GM15510 (cell line): ENCODE measurements around the gene PPP4R3B.

Source experiments
- POLR2A ChIP-seq: IDR thresholded peaks from 3 replicates; pipeline ENCODE4 v1.6.1; 2011; ENCODE audit warnings: borderline replicate concordance; ENCODE audit not compliant: insufficient read length; ENCODE audit errors: extremely low read depth

PPP4R3B gene

DNA sequence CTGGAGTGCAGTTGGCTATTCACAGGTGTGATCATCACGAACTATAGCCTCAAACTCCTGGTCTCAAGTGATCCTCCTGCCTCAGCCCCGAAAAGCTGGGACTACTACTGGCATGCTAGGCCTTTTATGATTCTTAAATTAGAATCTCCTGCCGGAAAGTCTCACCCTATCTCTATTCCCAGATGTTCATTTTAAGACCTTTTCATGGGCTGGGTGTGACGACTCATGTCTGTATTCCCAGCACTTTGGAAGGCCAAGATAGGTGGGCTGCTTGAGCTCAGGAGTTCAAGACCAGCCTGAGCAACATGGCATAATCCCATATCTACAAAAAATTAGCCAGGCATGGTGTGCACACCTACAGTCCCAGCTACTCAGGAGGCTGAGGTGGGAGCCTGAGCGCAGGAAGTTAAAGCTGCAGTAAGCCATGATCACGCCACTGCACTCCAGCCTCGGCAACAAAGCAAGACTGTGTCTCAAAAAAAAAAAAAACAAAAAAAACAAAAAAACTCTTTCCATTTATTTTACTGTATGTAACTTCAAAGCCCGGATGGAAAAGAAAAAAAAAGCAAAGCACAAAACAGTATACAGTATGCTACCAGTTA is 8.1 kb downstream of the PPP4R3B start:
- no peak for TF ChIP-seq POLR2A

- TF ChIP-seq POLR2A = no peak
Observed at GRCh38 chr2:55607717-55608116, 9.7 kb downstream of the PPP4R3B start.

GRCh38 chr2:55604027-55604565 is 13.3 kb downstream of the PPP4R3B start:
- no peak for TF ChIP-seq POLR2A

DNA sequence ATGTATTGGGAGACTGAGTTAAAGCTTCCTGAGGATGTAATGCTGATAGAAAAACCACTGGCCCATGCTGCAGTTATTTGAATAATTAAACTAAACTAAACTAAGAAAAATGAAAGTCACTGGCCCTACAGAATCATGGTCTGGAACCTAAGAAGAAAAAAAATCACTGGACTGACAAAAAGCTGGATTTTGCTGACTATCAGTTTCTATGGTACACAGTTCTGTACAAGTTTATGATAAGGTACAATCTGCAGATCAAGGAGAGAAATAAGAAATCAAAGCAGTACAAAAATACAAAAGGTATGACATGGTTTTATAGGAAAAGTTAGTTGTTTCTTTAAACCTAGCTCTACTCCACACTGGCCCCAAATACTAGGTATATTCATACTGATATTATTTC is 15.6 kb downstream of the PPP4R3B start:
- no peak for TF ChIP-seq POLR2A

DNA sequence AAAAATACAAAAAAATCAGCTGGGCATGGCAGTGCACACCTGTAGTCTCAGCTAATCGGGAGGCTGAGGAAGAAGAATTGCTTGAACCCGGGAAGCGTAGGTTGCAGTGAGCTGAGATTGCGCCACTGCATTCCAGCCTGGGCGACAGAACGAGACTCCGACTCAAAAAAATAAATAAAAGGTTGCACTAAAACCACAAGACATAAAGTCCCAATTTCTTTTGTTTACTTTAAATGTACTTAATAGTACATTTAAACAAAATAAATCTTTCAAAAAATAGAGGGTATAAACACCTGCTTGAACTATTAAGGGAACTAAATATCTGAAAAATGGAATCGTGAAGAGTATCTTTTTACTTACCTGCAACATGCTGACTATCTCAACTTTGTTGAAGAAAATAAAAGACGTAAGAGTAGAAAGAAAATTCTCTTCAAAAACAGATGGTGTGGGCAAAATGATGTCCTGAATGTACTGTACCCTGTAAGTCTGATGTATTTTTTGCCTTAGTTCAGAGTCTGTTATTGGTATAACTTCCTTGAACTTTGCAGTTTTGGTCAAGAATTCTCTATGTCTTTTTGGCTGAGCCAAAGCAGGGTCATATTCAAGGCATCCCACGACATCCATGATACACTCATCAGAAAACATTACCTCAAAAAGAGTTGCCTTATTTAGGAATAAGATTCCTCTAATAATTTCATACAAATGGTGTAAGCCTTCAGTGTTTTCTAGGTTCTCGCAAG is 19.2 kb downstream of the PPP4R3B start:
- no peak for TF ChIP-seq POLR2A

GRCh38 chr2:55595536-55595935 is 21.9 kb downstream of the PPP4R3B start:
- TF ChIP-seq POLR2A = no peak

GRCh38 chr2:55592130-55592529 is 25.3 kb downstream of the PPP4R3B start:
- TF ChIP-seq POLR2A = no peak

DNA sequence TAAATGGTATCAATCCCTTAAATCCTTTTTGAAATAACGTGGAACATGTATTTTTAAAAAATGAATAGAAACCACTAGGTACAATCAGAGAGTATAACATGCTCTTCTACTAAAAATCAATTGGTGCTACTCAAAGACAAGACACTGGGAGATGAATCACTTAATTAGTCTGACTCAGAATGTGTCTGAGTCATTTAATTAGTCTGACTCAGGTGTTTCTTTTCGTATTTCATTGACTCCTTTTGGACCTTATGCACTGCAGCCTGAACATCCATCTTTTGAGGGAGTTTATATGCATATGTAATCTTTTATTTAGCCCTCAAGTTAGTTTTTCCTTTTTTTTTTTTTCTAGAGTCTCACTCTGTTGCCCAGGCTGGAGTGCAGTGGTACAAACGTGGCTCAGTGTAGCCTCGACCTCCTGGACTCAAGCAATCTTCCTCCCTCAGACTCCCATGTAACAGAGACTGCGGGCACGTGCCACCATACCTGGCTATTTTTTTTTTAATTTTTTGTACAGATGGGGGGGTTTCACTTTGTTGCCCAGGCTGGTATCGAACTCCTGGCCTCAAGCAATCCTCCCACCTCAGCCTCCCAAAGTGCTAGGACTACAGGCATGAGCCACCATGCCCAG is 26.5 kb downstream of the PPP4R3B start:
- no peak for TF ChIP-seq POLR2A

GRCh38 chr2:55585451-55586080 is 31.9 kb downstream of the PPP4R3B start:
- TF ChIP-seq POLR2A = no peak

- TF ChIP-seq POLR2A = no peak
Observed at GRCh38 chr2:55581874-55582547, 35.4 kb downstream of the PPP4R3B start.

DNA sequence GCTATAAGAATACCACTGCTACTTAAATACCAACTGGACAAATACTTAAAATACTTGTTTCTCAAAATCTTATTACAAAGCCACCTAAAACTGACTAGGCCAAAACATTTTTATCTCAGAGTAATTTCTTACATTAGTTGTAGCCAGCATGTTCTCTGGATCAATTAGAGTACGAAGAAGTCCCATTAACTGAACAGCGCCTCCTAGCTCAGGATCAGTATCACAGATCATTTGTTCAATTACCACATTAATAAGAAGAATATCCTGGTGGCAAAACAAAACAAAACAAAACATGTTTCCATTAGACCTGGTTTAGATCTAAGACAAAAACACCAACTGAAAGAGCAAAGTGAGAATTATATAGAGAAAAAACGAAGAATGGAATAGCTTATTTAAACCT is 36.0 kb downstream of the PPP4R3B start:
- TF ChIP-seq POLR2A = no peak

DNA sequence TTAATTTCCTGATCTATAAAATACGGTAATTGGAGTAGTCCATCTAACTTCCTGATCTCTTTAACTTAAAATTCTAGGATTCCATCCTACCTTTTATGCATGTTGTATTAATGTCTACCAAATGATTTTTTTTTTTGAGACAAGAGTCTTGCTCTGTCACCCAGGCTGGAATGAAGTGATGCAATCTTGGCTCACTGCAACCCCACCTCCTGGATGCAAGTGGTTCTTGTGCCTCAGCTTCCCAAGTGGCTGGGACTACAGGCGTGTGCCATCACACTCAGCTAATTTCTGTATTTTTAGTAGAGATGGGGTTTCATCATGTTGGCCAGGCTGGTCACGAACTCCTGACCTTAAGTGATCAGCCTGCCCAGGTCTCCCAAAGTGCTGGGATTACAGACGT is 50.1 kb downstream of the PPP4R3B start:
- no peak for TF ChIP-seq POLR2A

DNA sequence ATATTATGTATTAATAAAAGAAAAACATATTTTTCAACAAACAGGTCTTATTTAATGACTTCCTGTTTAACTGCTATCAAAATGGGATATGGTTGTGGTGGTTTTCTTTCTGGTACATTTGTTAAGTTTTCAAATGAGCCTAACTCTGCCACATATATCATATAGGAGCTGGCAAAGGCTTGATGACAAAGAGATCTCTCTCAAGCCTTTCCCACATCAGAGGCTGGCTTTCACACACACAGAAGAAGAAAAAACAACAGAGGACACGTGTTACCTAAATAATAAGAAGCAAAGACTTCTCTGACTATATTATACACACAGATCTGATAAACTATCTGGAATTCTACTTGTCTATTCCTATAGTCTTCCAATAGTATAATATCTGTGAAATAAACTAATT is 51.8 kb downstream of the PPP4R3B start:
- TF ChIP-seq POLR2A = no peak

DNA sequence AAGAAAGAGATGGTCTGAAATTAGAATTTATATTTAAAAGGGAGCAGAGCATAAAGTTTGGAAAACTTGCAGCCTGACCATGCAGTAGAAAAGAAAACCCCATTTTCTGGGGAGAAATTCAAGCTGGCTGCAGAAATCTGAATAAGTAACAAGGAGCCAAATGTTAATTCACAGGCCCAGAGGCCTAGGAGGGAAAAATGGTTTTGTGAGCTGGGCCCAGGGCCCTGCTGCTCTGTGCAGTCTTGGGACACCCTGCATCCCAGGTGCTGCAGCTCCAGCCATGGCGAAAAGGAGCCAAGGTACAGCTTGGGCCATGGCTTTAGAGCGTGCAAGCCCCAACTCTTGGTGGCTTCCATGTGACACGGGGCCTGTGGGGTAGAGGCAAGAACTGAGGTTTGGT is 56.6 kb downstream of the PPP4R3B start:
- no peak for TF ChIP-seq POLR2A

DNA sequence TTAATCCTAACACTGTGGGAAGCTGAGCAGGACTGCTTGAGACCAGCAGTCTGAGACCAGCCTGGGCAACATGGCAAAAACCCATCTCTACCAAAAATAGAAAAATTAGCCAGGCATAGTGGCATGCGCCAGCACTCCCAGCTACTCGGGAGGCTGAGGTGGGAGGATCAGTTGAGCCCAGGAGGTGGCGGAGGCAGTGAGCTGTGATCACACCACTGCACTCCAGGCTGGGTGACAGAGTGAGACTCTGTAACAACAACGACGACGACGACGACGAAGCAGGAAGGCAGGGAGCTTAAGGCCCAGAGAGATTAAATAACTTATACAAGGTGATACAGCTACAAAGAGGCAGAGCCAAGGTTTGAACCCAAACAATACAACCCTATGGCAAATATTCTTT is 60.6 kb downstream of the PPP4R3B start:
- no peak for TF ChIP-seq POLR2A
